H1 (cell line): ENCODE data around the gene STX2. TPM values are rescaled to one million over a fixed set of nuclear protein-coding genes. Genes with fewer than 3 reads are reported as not detected.

Experiments
- CTCF ChIA-PET: fragments of 300-600 bp; sonication (Branson Sonifier 250); formaldehyde crosslinking; loops from one replicate; lab custom pipeline; 2021; ENCODE audit not compliant: partially characterized antibody; lab: Charles Lee
- POLR2A ChIA-PET: fragments of 300-600 bp; sonication (Branson Sonifier 250); formaldehyde crosslinking; loops from one replicate; lab custom pipeline; 2021; ENCODE audit warnings: inconsistent platforms; ENCODE audit not compliant: partially characterized antibody; lab: Charles Lee
- DNase-seq, 2 experiments: peaks; one replicate each; pipeline versions ENCODE4 v3.0.0 to v3.0.0-alpha.2; 2010 to 2022; ENCODE audit warnings: low spot score in 2 of 2, low read depth in 1 of 2, mixed read lengths in 1 of 2
- FAIRE-seq: peaks from 2 replicates; lab custom pipeline; 2011; peaks lifted over from hg19 to GRCh38; lab: Jason Lieb, UNC
- H2AFZ ChIP-seq: 2 replicates; pipeline ENCODE4 v1.8.1; 2012; ENCODE audit warnings: low read length, inconsistent platforms
- H2AK5ac ChIP-seq: 2 replicates; pipeline ENCODE4 v1.6.1; 2013; ENCODE audit warnings: low read depth, low read length
- H2BK120ac ChIP-seq: replicated peaks from 2 replicates; pipeline ENCODE3; 2013; ENCODE audit warnings: low read depth, low read length, inconsistent platforms
- H2BK12ac ChIP-seq: 2 replicates; pipeline ENCODE4 v1.6.1; 2013; ENCODE audit warnings: low read depth, low read length
- H2BK15ac ChIP-seq: 2 replicates; pipeline ENCODE4 v1.6.1; 2013; ENCODE audit warnings: low read length
- H2BK20ac ChIP-seq: 2 replicates; pipeline ENCODE4 v1.6.1; 2013; ENCODE audit warnings: low read length
- H2BK5ac ChIP-seq: 2 replicates; pipeline ENCODE4 v1.6.1; 2013; ENCODE audit warnings: low read depth, low read length
- H3K14ac ChIP-seq: 2 replicates; pipeline ENCODE4 v1.6.1; 2013; ENCODE audit warnings: inconsistent platforms; ENCODE audit not compliant: insufficient read length
- H3K18ac ChIP-seq: 2 replicates; pipeline ENCODE4 v1.6.1; 2013; ENCODE audit warnings: low read length; ENCODE audit errors: extremely low read depth
- H3K23ac ChIP-seq: 2 replicates; pipeline ENCODE4 v1.6.1; 2013; ENCODE audit warnings: inconsistent platforms; ENCODE audit not compliant: insufficient read length
- H3K23me2 ChIP-seq: 2 replicates; pipeline ENCODE4 v1.6.1; 2013; ENCODE audit warnings: low read depth, low read length
- H3K27ac ChIP-seq: 2 replicates; pipeline ENCODE4 v1.6.1; 2011; ENCODE audit warnings: low read depth, low read length, inconsistent platforms
- H3K27me3 ChIP-seq, 4 experiments: replicated peaks in 1 of 4; 1 replicate in 1 of 4; 2 replicates in 3 of 4; pipeline versions ENCODE4 v1.6.1 to v1.8.1; 2011 to 2013; ENCODE audit warnings: low read length in 3 of 4, mild to moderate bottlenecking in 3 of 4, inconsistent platforms in 2 of 4, mixed read lengths in 2 of 4, moderate library complexity in 1 of 4; ENCODE audit not compliant: control insufficient read depth in 3 of 4, insufficient read depth in 3 of 4; ENCODE audit errors: extremely low read depth in 1 of 4
- H3K36me3 ChIP-seq, 4 experiments: 2 replicates each; pipeline versions ENCODE4 v1.6.1 to v1.8.1; 2011 to 2013; ENCODE audit warnings: mild to moderate bottlenecking in 4 of 4, low read length in 3 of 4, moderate library complexity in 2 of 4, control low read depth in 1 of 4, inconsistent platforms in 1 of 4; ENCODE audit not compliant: insufficient read depth in 4 of 4, control insufficient read depth in 2 of 4
- H3K4ac ChIP-seq: replicated peaks from 2 replicates; pipeline ENCODE3; 2013; ENCODE audit warnings: low read length, low read depth, mixed read lengths, inconsistent platforms; ENCODE audit not compliant: insufficient read length
- H3K4me1 ChIP-seq, 4 experiments: replicated peaks in 1 of 4; 1 replicate in 1 of 4; 2 replicates in 3 of 4; pipeline versions ENCODE4 v1.6.1 to v1.8.1; 2011 to 2013; ENCODE audit warnings: low read length in 3 of 4, inconsistent platforms in 2 of 4, mixed read lengths in 1 of 4; ENCODE audit not compliant: insufficient read depth in 4 of 4, control insufficient read depth in 3 of 4
- H3K4me2 ChIP-seq, 2 experiments: 2 replicates each; pipeline versions ENCODE4 v1.6.1 to v1.8.1; 2011 to 2013; ENCODE audit warnings: low read depth in 2 of 2, low read length in 2 of 2, control low read depth in 1 of 2, inconsistent platforms in 1 of 2, mild to moderate bottlenecking in 1 of 2; ENCODE audit not compliant: insufficient read depth in 1 of 2
- H3K4me3 ChIP-seq, 4 experiments: fragments of 200-600, 300-600 bp in 1 of 4; sonication (generic), shearing (Covaris generic), sonication (Bioruptor Twin) in 1 of 4; 2 replicates each; pipeline versions ENCODE4 v1.5.1 to v1.8.1; 2011 to 2016; ENCODE audit warnings: low read length in 4 of 4, low read depth in 3 of 4, control low read depth in 2 of 4, inconsistent platforms in 2 of 4, mild to moderate bottlenecking in 2 of 4, mixed read lengths in 1 of 4, moderate library complexity in 1 of 4; ENCODE audit not compliant: insufficient read depth in 2 of 4; ENCODE audit errors: extremely low read depth in 1 of 4
- H3K56ac ChIP-seq: replicated peaks from 2 replicates; pipeline ENCODE3; 2013; ENCODE audit warnings: low read depth, mild to moderate bottlenecking, mixed read lengths, low read length, inconsistent platforms; ENCODE audit not compliant: insufficient read length
- H3K79me1 ChIP-seq: 2 replicates; pipeline ENCODE4 v1.6.1; 2013; ENCODE audit warnings: low read depth, low read length, control low read depth
- H3K79me2 ChIP-seq, 2 experiments: 2 replicates each; pipeline versions ENCODE4 v1.6.1 to v1.8.1; 2012 to 2013; ENCODE audit warnings: low read length in 2 of 2, mild to moderate bottlenecking in 2 of 2, inconsistent platforms in 1 of 2; ENCODE audit not compliant: insufficient read depth in 2 of 2, control insufficient read depth in 1 of 2
- H3K9ac ChIP-seq, 4 experiments: replicated peaks in 1 of 4; 1 replicate in 1 of 4; 2 replicates in 3 of 4; pipeline versions ENCODE4 v1.6.1 to v1.8.1; 2011 to 2013; ENCODE audit warnings: low read depth in 3 of 4, low read length in 3 of 4, control low read depth in 2 of 4, mild to moderate bottlenecking in 2 of 4, moderate library complexity in 2 of 4, inconsistent platforms in 1 of 4; ENCODE audit errors: extremely low read depth in 1 of 4
- H3K9me3 ChIP-seq, 2 experiments: 2 replicates each; pipeline versions ENCODE4 v1.6.1 to v1.8.1; 2012 to 2013; ENCODE audit warnings: mild to moderate bottlenecking in 2 of 2, moderate library complexity in 2 of 2, control low read depth in 1 of 2, inconsistent platforms in 1 of 2, low read depth in 1 of 2, low read length in 1 of 2, mixed read lengths in 1 of 2; ENCODE audit not compliant: insufficient read depth in 2 of 2
- H4K20me1 ChIP-seq, 2 experiments: replicated peaks in 1 of 2; 2 replicates each; pipeline versions ENCODE3 to v1.8.1; 2011 to 2013; ENCODE audit warnings: inconsistent platforms in 2 of 2, low read length in 2 of 2, mild to moderate bottlenecking in 1 of 2; ENCODE audit not compliant: insufficient read depth in 2 of 2, control insufficient read depth in 1 of 2
- H4K5ac ChIP-seq: 2 replicates; pipeline ENCODE4 v1.6.1; 2013; ENCODE audit warnings: low read length, low read depth, mixed read lengths, inconsistent platforms; ENCODE audit not compliant: insufficient read length
- H4K8ac ChIP-seq: 2 replicates; pipeline ENCODE4 v1.8.0; 2013; ENCODE audit warnings: mild to moderate bottlenecking, moderate library complexity, low read length, inconsistent platforms; ENCODE audit not compliant: insufficient read depth; ENCODE audit errors: extremely low read depth
- H4K91ac ChIP-seq: replicated peaks from 2 replicates; pipeline ENCODE3; 2013; ENCODE audit warnings: low read length, mixed read lengths, inconsistent platforms; ENCODE audit not compliant: insufficient read length
- ASH2L ChIP-seq: fragments of 200-600, 300-600 bp; sonication (generic); IDR thresholded peaks from one replicate; pipeline ENCODE4 v1.7.1; 2017; ENCODE audit warnings: low read length
- E2F6 ChIP-seq: IDR thresholded peaks from 2 replicates; pipeline ENCODE4 v1.6.1; 2012; ENCODE audit warnings: inconsistent platforms
- EGR1 ChIP-seq: IDR thresholded peaks from 2 replicates; pipeline ENCODE4 v1.6.1; 2011; ENCODE audit warnings: low read depth, low read length, borderline replicate concordance
- GTF2F1 ChIP-seq: IDR thresholded peaks from 2 replicates; pipeline ENCODE4 v1.6.1; 2012; ENCODE audit warnings: low read depth, low read length, improper control_type of control experiment, borderline replicate concordance
- KDM1A ChIP-seq: fragments of 200-600, 300-600 bp; sonication (generic); IDR thresholded peaks from 2 replicates; pipeline ENCODE4 v1.7.1; 2016; ENCODE audit warnings: mild to moderate bottlenecking, low read length, borderline replicate concordance
- KDM5A ChIP-seq: fragments of 200-600 bp; IDR thresholded peaks from 2 replicates; pipeline ENCODE4 v1.7.1; 2012; ENCODE audit warnings: mild to moderate bottlenecking, low read length, inconsistent platforms, mixed read lengths
- MAX ChIP-seq: IDR thresholded peaks from 2 replicates; pipeline ENCODE4 v1.6.1; 2012; ENCODE audit warnings: inconsistent platforms
- SP2 ChIP-seq: IDR thresholded peaks from 2 replicates; pipeline ENCODE4 v1.6.1; 2012; ENCODE audit warnings: mild to moderate bottlenecking, low read length, inconsistent platforms
- TEAD4 ChIP-seq: IDR thresholded peaks from 2 replicates; pipeline ENCODE4 v1.6.1; 2012; ENCODE audit warnings: low read depth, low read length, inconsistent platforms, mixed read lengths
- USF2 ChIP-seq: IDR thresholded peaks from 2 replicates; pipeline ENCODE4 v1.6.1; 2011; ENCODE audit warnings: low read length, improper control_type of control experiment
- YY1 ChIP-seq: IDR thresholded peaks from 2 replicates; pipeline ENCODE4 v1.6.1; 2011; ENCODE audit warnings: low read depth, mild to moderate bottlenecking, low read length
- ZNF274 ChIP-seq: IDR thresholded peaks from 2 replicates; pipeline ENCODE4 v1.7.0; 2012; ENCODE audit warnings: low read length, borderline replicate concordance; ENCODE audit errors: extremely low read depth
- WGBS, 2 experiments: shearing (Covaris generic) in 1 of 2; methylation state at CpG; one replicate each; pipeline versions ENCODE4 v1.1.6 to v1.1.7; 2013 to 2015; ENCODE audit warnings: low lambda C conversion rate in 2 of 2, mixed read lengths in 2 of 2, inconsistent platforms in 1 of 2, low coverage in 1 of 2, missing lambda C conversion rate in 1 of 2; ENCODE audit not compliant: insufficient replicate concordance in 2 of 2, insufficient coverage in 1 of 2, insufficient read length in 1 of 2; ENCODE audit errors: extremely low coverage in 1 of 2, missing lambda C conversion rate in 1 of 2; 5-methylcytosine and 5-hydroxymethylcytosine counted together
- polyA plus RNA-seq, 7 experiments: library from polyadenylated mRNA; depleted of rRNA in 3 of 7; stranded (reverse) in 5 of 7; unstranded in 2 of 7; fragments of >200 nt in 5 of 7; fragments of 200-250 nt in 2 of 7; gene quantifications; 1 replicate in 5 of 7; 2 replicates in 1 of 7; 4 replicates in 1 of 7; pipeline versions ENCODE4 v1.2.1 to v1.2.3, GENCODE V29; 2011 to 2013; ENCODE audit warnings: missing spikeins in 2 of 7, mixed read lengths in 2 of 7
- total RNA-seq: library from RNA; stranded (reverse); fragmentation: NEBNext Ultra II Directional; extraction: Animal tissue kit (Norgen Biotek cat#: 25700); gene quantifications from 2 replicates; pipeline ENCODE4 v1.2.1, GENCODE V29; 2021

STX2 gene
- total and polyA plus RNA-seq, 2 of the 8 experiments (the other 6 are each of a cell fraction or from before 2014, with no cell fraction given) = 20.0 to 26.3 TPM

GRCh38 chr12:130835436-130835835, 3.6 kb downstream of the STX2 start:
- H3K56ac ChIP-seq = no peak overlapping the region
- no peak for TF ChIP-seq YY1
- TF ChIP-seq TEAD4 = no peak
- TF ChIP-seq SP2 = no peak
- TF ChIP-seq KDM1A = no peak
- no peak for TF ChIP-seq GTF2F1
- no peak for TF ChIP-seq ZNF274
- no peak for TF ChIP-seq MAX
- no peak for TF ChIP-seq USF2
- TF ChIP-seq KDM5A = no peak
- TF ChIP-seq EGR1 = no peak
- no peak for TF ChIP-seq E2F6
- TF ChIP-seq ASH2L = no peak

More at GRCh38 chr12:130835436-130835835, 3.6 kb downstream of the STX2 start:
- Histone ChIP-seq H3K4me1 (peaks cover 6 to 18% (median 13%) of the 10 kb centered on the region in 4 experiments), H3K23ac (no peak overlapping the region), H2BK15ac (no peak overlapping the region), H3K79me2 (peaks cover 0 to 52% of the 10 kb centered on the region in 2 experiments; a peak in 2 of 4 replicates), H3K4me2 (no peak overlapping the region; a peak in 1 of 4 replicates), H3K9me3 (no peaks in the 10 kb centered on the region), H3K27me3 (peaks cover 0 to 15% (median 7%) of the 10 kb centered on the region in 4 experiments; a peak in 5 of 7 replicates), H4K5ac (no peak overlapping the region), H3K36me3 (no peaks in the 10 kb centered on the region; a peak in 1 of 8 replicates), H3K9ac (no peak overlapping the region), H3K4me3 (no peak overlapping the region), H3K27ac (no peak overlapping the region), H2BK120ac (no peak overlapping the region), H3K23me2 (peaks cover 3% of the 10 kb centered on the region), H3K4ac (peak overlapping the region; percentile 13), H2AFZ (no peak overlapping the region), H3K14ac (no peak overlapping the region), H3K18ac (no peak overlapping the region), H2AK5ac (no peak overlapping the region), H4K91ac (no peak overlapping the region), H2BK12ac (no peak overlapping the region), H4K20me1 (peaks cover 0 to 2% of the 10 kb centered on the region in 2 experiments), H2BK5ac (no peak overlapping the region; the same call in 1 of the 2 replicates), H4K8ac (no peak overlapping the region), H3K79me1 (peaks cover 8% of the 10 kb centered on the region), H2BK20ac (no peak overlapping the region)
- ChIA-PET CTCF (interaction anchor here (0.6 to 8.0 kb wide), 10 partner anchors 10 to 1375 kb away, joined by 3 to 70 read pairs (median 4); no protein-coding TSS in a partner anchor), POLR2A (interaction anchor here (0.6 to 5.2 kb wide), 4 partner anchors 13 to 50 kb away, joined by 3 to 29 read pairs (median 4); no protein-coding TSS in a partner anchor)
- FAIRE-seq (no peak), DNase-seq (no peak)
- WGBS, 2 experiments = 88% methylated on average over 6 of the region's 6 CpGs; no CpG with 5 or more reads in 1 of the 2 experiments
